ENCODE data around the gene PACRG.

GRCh38 chr6:162921062-162921461 is 193.3 kb downstream of the PACRG start:
- no peak for TF ChIP-seq PHF8 (IDR thresholded peaks at IDR 0.05; ENCODE audit: borderline replicate concordance, low read depth)
- TF ChIP-seq RAD21 (conservative IDR thresholded peaks at IDR 0.05 in 1 of 2, IDR thresholded peaks at IDR 0.05 in 1 of 2) = no peak
- no peak for TF ChIP-seq MAZ (IDR thresholded peaks at IDR 0.05; ENCODE audit: borderline replicate concordance, low read depth, low read length)
- TF ChIP-seq, protein P1, sequence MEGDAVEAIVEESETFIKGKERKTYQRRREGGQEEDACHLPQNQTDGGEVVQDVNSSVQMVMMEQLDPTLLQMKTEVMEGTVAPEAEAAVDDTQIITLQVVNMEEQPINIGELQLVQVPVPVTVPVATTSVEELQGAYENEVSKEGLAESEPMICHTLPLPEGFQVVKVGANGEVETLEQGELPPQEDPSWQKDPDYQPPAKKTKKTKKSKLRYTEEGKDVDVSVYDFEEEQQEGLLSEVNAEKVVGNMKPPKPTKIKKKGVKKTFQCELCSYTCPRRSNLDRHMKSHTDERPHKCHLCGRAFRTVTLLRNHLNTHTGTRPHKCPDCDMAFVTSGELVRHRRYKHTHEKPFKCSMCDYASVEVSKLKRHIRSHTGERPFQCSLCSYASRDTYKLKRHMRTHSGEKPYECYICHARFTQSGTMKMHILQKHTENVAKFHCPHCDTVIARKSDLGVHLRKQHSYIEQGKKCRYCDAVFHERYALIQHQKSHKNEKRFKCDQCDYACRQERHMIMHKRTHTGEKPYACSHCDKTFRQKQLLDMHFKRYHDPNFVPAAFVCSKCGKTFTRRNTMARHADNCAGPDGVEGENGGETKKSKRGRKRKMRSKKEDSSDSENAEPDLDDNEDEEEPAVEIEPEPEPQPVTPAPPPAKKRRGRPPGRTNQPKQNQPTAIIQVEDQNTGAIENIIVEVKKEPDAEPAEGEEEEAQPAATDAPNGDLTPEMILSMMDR (IDR thresholded peaks at IDR 0.05) = no peak
- TF ChIP-seq CEBPB (IDR thresholded peaks at IDR 0.05) = no peak
- TF ChIP-seq, protein P2, sequence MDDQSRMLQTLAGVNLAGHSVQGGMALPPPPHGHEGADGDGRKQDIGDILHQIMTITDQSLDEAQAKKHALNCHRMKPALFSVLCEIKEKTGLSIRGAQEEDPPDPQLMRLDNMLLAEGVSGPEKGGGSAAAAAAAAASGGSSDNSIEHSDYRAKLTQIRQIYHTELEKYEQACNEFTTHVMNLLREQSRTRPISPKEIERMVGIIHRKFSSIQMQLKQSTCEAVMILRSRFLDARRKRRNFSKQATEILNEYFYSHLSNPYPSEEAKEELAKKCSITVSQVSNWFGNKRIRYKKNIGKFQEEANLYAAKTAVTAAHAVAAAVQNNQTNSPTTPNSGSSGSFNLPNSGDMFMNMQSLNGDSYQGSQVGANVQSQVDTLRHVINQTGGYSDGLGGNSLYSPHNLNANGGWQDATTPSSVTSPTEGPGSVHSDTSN (IDR thresholded peaks at IDR 0.05) = no peak
- no peak for TF ChIP-seq RFX5 (IDR thresholded peaks at IDR 0.05)
- TF ChIP-seq CHD2 (IDR thresholded peaks at IDR 0.05; ENCODE audit: low read length, partially characterized antibody) = no peak
- no peak for TF ChIP-seq POLR2A (IDR thresholded peaks at IDR 0.05; ENCODE audit: low read length)
